Activated B cell treated with CpG ODN at 0.5 μM for 24 hours (primary cell): Measurements from ENCODE around the gene MCM3AP. TPM values are rescaled to one million over a fixed set of nuclear protein-coding genes. Genes with fewer than 3 reads are reported as not detected.

ENCODE experiments used
- ATAC-seq: fragments of 200-7000 bp; cut with Tn5 transposase; one replicate; pipeline ENCODE4 v1.10.0; 2021; ENCODE audit warnings: low read depth, mild to moderate bottlenecking, moderate library complexity
- CTCF ChIA-PET: fragments of 350-600 bp; sonication (Branson Sonifier 250); formaldehyde crosslinking; loops from one replicate; lab custom pipeline; 2021; ENCODE audit warnings: antibody characterized with exemption; lab: Charles Lee
- POLR2A ChIA-PET: fragments of 350-600 bp; sonication (Branson Sonifier 250); formaldehyde crosslinking; loops from one replicate; lab custom pipeline; 2021; ENCODE audit warnings: antibody characterized with exemption; lab: Charles Lee
- DNase-seq: peaks from one replicate; pipeline ENCODE4 v3.0.0; 2022
- H3K27ac Mint-ChIP-seq: one replicate; pipeline ENCODE4 v1.8.0; 2020; ENCODE audit warnings: mixed read lengths
- H3K27me3 Mint-ChIP-seq: one replicate; pipeline ENCODE4 v1.8.0; 2021; ENCODE audit warnings: mixed read lengths
- H3K36me3 Mint-ChIP-seq: one replicate; pipeline ENCODE4 v1.8.0; 2021; ENCODE audit warnings: low read depth, mixed read lengths
- H3K4me1 Mint-ChIP-seq: one replicate; pipeline ENCODE4 v1.8.0; 2021; ENCODE audit warnings: mixed read lengths
- H3K4me3 Mint-ChIP-seq: one replicate; pipeline ENCODE4 v1.8.0; 2020; ENCODE audit warnings: mild to moderate bottlenecking, mixed read lengths
- H3K9me3 Mint-ChIP-seq: one replicate; pipeline ENCODE4 v1.8.0; 2020; ENCODE audit warnings: mixed read lengths
- CTCF ChIP-seq: fragments of 200-600 bp; IDR thresholded peaks from one replicate; pipeline ENCODE4 v1.8.0; 2022; ENCODE audit warnings: antibody characterized with exemption, mild to moderate bottlenecking
- intact Hi-C: fragments of 100-400 bp; cut with micrococcal nuclease; formaldehyde crosslinking; loops from one replicate; pipeline ENCODE4 v1.15.1; 2024
- total RNA-seq: library from RNA; stranded (reverse); gene quantifications from 2 replicates; pipeline ENCODE4 v1.2.3, GENCODE V29; 2022

The MCM3AP gene
- total RNA-seq, 1 donor from 2014 or later = 147 TPM

- Mint-ChIP-seq H3K36me3 (peaks cover 84% of the 10 kb centered on the region), H3K27me3 (no peaks in the 10 kb centered on the region), H3K9me3 (no peaks in the 10 kb centered on the region), H3K4me1 (peaks cover 53% of the 10 kb centered on the region), H3K4me3 (no peak overlapping the region), H3K27ac (peak overlapping the region; percentile 7)
- DNase-seq (no peak), ATAC-seq (no peak)
- POLR2A ChIA-PET = no interaction called here
- CTCF ChIA-PET = no interaction called here
- intact Hi-C loops = loop anchor here (10.0 kb wide), 1 partner anchor 105 kb away; no protein-coding TSS in a partner anchor
- no peak for TF ChIP-seq CTCF
Observed at GRCh38 chr21:46250146-46250725, 35.2 kb downstream of the MCM3AP start.

- ChIA-PET CTCF (no interaction called here), POLR2A (no interaction called here)
- Mint-ChIP-seq H3K27ac (no peak overlapping the region), H3K9me3 (no peaks in the 10 kb centered on the region), H3K27me3 (no peaks in the 10 kb centered on the region), H3K4me3 (no peak overlapping the region), H3K4me1 (peaks cover 39% of the 10 kb centered on the region), H3K36me3 (peaks cover 84% of the 10 kb centered on the region)
- ATAC-seq (no peak), DNase-seq (no peak)
- intact Hi-C loops = no loop called here
- no peak for TF ChIP-seq CTCF
Observed at GRCh38 chr21:46248827-46249226, 36.6 kb downstream of the MCM3AP start.

GRCh38 chr21:46248422-46248782 is 37.0 kb downstream of the MCM3AP start:
- Mint-ChIP-seq H3K27me3 (no peaks in the 10 kb centered on the region), H3K36me3 (peaks cover 84% of the 10 kb centered on the region), H3K27ac (no peak overlapping the region), H3K4me1 (peaks cover 35% of the 10 kb centered on the region), H3K9me3 (no peaks in the 10 kb centered on the region), H3K4me3 (no peak overlapping the region)
- no peak for TF ChIP-seq CTCF
- DNase-seq = no peak
- ATAC-seq = no peak
- ChIA-PET CTCF (no interaction called here), POLR2A (no interaction called here)
- intact Hi-C loops = no loop called here

GRCh38 chr21:46247699-46248421 is 37.6 kb downstream of the MCM3AP start:
- TF ChIP-seq CTCF = no peak
- CTCF ChIA-PET = interaction anchor here (1.5 kb wide), 1 partner anchor 105 kb away, joined by 3 read pairs; no protein-coding TSS in a partner anchor
- intact Hi-C loops = no loop called here
- H3K4me3 Mint-ChIP-seq = no peak overlapping the region
- H3K9me3 Mint-ChIP-seq = no peaks in the 10 kb centered on the region
- H3K27me3 Mint-ChIP-seq = no peaks in the 10 kb centered on the region
- no peak overlapping the region for H3K27ac Mint-ChIP-seq
- H3K36me3 Mint-ChIP-seq = peaks cover 85% of the 10 kb centered on the region
- ATAC-seq (no peak), DNase-seq (no peak)
- POLR2A ChIA-PET = no interaction called here
- peaks cover 30% of the 10 kb centered on the region for H3K4me1 Mint-ChIP-seq

GRCh38 chr21:46246345-46246744 is 39.1 kb downstream of the MCM3AP start:
- Mint-ChIP-seq H3K27ac (no peak overlapping the region), H3K4me1 (peaks cover 22% of the 10 kb centered on the region), H3K27me3 (no peaks in the 10 kb centered on the region), H3K4me3 (no peak overlapping the region), H3K36me3 (peaks cover 92% of the 10 kb centered on the region), H3K9me3 (no peaks in the 10 kb centered on the region)
- DNase-seq (no peak), ATAC-seq (no peak)
- POLR2A ChIA-PET = no interaction called here
- intact Hi-C loops = no loop called here
- no peak for TF ChIP-seq CTCF
- CTCF ChIA-PET = no interaction called here
